ENCODE measurements around the gene ZNF593OS.

ZNF593OS gene

DNA sequence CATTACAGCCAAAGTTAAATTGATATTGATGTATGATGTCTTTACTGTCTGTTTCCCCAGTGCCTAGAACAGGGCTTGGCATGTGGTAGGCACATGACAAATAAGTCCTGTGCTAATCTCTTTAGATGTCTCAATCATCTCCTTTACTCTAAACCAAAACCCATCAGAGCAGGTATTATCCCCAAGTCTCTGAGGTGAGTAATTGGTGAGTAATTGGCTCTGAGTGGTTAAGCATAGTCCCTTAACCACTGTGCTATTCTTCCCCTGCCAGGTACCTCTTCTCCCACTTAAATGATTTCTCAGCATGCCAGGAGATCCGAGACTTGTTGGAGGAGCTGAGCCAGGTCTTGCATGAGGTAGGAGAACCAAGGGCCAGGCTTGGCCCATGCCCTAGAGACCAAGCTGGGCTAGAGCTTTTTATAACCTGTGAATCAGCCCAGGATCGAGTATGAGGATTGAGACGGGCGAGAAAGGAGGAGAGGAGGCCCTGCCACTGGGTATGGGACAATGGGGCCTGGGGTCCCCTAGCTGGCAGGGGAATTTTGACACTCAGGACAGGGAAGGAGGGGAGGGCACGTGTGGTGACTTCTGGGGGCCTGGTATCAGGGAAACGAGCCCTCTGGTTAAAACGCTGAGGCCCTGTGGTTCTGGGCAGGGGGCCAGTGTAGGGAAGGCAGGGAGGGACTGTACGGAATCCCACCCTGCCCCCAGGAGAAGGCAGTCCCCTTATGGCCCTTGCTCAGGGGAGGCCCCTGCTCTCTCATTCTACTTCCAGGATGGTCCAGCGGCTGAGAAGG is 10.2 kb upstream of the ZNF593OS start:
- ATAC-seq (ENCODE audit: low read depth) (peak; percentile 69), DNase-seq (ENCODE audit: low spot score) (no peak)
- no peaks in the 10 kb centered on the region for H3K9me3 ChIP-seq (ENCODE audit: severe bottlenecking)
- peak overlapping the region; percentile 5 for H3K27ac ChIP-seq (ENCODE audit: poor library complexity, severe bottlenecking)
- H3K4me1 ChIP-seq (ENCODE audit: insufficient read depth, poor library complexity, severe bottlenecking) = peaks cover 10% of the 10 kb centered on the region
- TF ChIP-seq, protein P1, sequence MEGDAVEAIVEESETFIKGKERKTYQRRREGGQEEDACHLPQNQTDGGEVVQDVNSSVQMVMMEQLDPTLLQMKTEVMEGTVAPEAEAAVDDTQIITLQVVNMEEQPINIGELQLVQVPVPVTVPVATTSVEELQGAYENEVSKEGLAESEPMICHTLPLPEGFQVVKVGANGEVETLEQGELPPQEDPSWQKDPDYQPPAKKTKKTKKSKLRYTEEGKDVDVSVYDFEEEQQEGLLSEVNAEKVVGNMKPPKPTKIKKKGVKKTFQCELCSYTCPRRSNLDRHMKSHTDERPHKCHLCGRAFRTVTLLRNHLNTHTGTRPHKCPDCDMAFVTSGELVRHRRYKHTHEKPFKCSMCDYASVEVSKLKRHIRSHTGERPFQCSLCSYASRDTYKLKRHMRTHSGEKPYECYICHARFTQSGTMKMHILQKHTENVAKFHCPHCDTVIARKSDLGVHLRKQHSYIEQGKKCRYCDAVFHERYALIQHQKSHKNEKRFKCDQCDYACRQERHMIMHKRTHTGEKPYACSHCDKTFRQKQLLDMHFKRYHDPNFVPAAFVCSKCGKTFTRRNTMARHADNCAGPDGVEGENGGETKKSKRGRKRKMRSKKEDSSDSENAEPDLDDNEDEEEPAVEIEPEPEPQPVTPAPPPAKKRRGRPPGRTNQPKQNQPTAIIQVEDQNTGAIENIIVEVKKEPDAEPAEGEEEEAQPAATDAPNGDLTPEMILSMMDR (IDR thresholded peaks at IDR 0.05; ENCODE audit: poor library complexity, severe bottlenecking) = no peak
- no peak overlapping the region for H3K4me3 ChIP-seq (ENCODE audit: severe bottlenecking)
- peaks cover 39% of the 10 kb centered on the region for H3K36me3 ChIP-seq (ENCODE audit: low read depth)
- no peaks in the 10 kb centered on the region for H3K27me3 ChIP-seq (ENCODE audit: insufficient read depth, poor library complexity, severe bottlenecking)

GRCh38 chr1:26180010-26180506 is 8.4 kb upstream of the ZNF593OS start:
- no peak overlapping the region for H3K4me3 ChIP-seq (ENCODE audit: severe bottlenecking)
- H3K36me3 ChIP-seq (ENCODE audit: low read depth) = peaks cover 37% of the 10 kb centered on the region
- H3K9me3 ChIP-seq (ENCODE audit: severe bottlenecking) = no peaks in the 10 kb centered on the region
- no peak overlapping the region for H3K27ac ChIP-seq (ENCODE audit: poor library complexity, severe bottlenecking)
- TF ChIP-seq, protein P1 (IDR thresholded peaks at IDR 0.05; ENCODE audit: poor library complexity, severe bottlenecking) = no peak
- H3K4me1 ChIP-seq (ENCODE audit: insufficient read depth, poor library complexity, severe bottlenecking) = peaks cover 10% of the 10 kb centered on the region
- H3K27me3 ChIP-seq (ENCODE audit: insufficient read depth, poor library complexity, severe bottlenecking) = no peaks in the 10 kb centered on the region
- ATAC-seq (ENCODE audit: low read depth) = no peak
- DNase-seq (ENCODE audit: low spot score) = no peak

DNA sequence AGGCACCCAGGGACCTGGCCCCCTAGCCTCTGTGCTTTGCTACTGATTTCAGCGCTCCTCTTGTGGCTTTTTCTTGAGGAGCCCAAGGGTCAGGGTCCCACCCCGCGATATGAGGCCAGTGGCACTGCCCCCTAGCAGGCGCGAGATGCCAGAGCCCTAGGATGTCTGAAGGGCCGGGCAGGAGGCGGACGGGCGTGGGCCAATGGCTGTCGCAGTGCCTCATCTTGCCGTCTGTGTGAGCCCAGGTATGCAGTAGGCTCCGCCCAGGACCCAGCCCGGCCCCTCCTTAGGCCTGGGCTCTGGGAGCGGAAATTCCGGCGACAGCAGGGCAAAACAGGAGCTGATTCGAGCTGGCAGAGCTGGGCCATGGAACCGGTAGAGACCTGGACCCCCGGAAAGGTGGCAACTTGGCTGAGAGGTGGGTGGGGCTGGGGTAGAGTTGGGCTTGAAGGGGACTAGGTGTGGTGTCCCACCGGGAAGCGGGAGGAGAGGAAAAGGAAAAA is 5.6 kb upstream of the ZNF593OS start, which contains the start of gene CNKSR1:
Gene CNKSR1 (plus strand): TSS at position 310 of the 503 bp plus-strand sequence. CDS start 57 bp downstream, at position 367.
- Histone ChIP-seq H3K27ac (ENCODE audit: poor library complexity, severe bottlenecking) (peak within 1 kb of the TSS; percentile 32), H3K27me3 (ENCODE audit: insufficient read depth, poor library complexity, severe bottlenecking) (no peaks in the 10 kb centered on the region), H3K36me3 (ENCODE audit: low read depth) (peaks cover 21% of the 10 kb centered on the region), H3K9me3 (ENCODE audit: severe bottlenecking) (no peaks in the 10 kb centered on the region), H3K4me3 (ENCODE audit: severe bottlenecking) (peak within 1 kb of the TSS; percentile 47), H3K4me1 (ENCODE audit: insufficient read depth, poor library complexity, severe bottlenecking) (peaks cover 10% of the 10 kb centered on the region)
- TF ChIP-seq, protein P1 (IDR thresholded peaks at IDR 0.05; ENCODE audit: poor library complexity, severe bottlenecking) = peak; percentile 49
- peak; percentile 98 for ATAC-seq (ENCODE audit: low read depth)
- DNase-seq (ENCODE audit: low spot score) = peak; percentile 88

GRCh38 chr1:26175346-26175745 is 3.7 kb upstream of the ZNF593OS start:
- TF ChIP-seq, protein P1 (IDR thresholded peaks at IDR 0.05; ENCODE audit: poor library complexity, severe bottlenecking) = no peak
- Histone ChIP-seq H3K9me3 (ENCODE audit: severe bottlenecking) (no peaks in the 10 kb centered on the region), H3K4me1 (ENCODE audit: insufficient read depth, poor library complexity, severe bottlenecking) (peaks cover 7% of the 10 kb centered on the region), H3K36me3 (ENCODE audit: low read depth) (peaks cover 7% of the 10 kb centered on the region; the same call in 1 of the 2 replicates), H3K27me3 (ENCODE audit: insufficient read depth, poor library complexity, severe bottlenecking) (no peaks in the 10 kb centered on the region), H3K27ac (ENCODE audit: poor library complexity, severe bottlenecking) (no peak overlapping the region), H3K4me3 (ENCODE audit: severe bottlenecking) (no peak overlapping the region)
- DNase-seq (ENCODE audit: low spot score) (no peak), ATAC-seq (ENCODE audit: low read depth) (no peak)

Data from RWPE2 (cell line).